A549 (cell line): ENCODE data around the gene CTIF.

Experiments used
- EP300 ChIP-seq, 2 experiments: fragments of >200 bp; sonication (Bioruptor Twin); formaldehyde crosslinking; IDR thresholded peaks; 2 replicates in 1 of 2; 3 replicates in 1 of 2; pipeline ENCODE4 v1.6.1; 2016 to 2017
- FOSL2 ChIP-seq, 2 experiments: fragments of 450-650 bp in 1 of 2; fragments of >200 bp in 1 of 2; sonication (Bioruptor Twin) in 1 of 2; formaldehyde crosslinking; IDR thresholded peaks; 2 replicates each; pipeline versions ENCODE4 v1.5.0 to v1.6.1; 2016 to 2020; ENCODE audit warnings: mild to moderate bottlenecking in 1 of 2, moderate library complexity in 1 of 2
- FOXS1 ChIP-seq: fragments of 250-450 bp; sonication (Bioruptor Pico); IDR thresholded peaks from 2 replicates; pipeline ENCODE4 v1.5.0; 2020; ENCODE audit warnings: mild to moderate bottlenecking, moderate library complexity
- MYC ChIP-seq: IDR thresholded peaks from 2 replicates; pipeline ENCODE4 v1.6.1; 2012; ENCODE audit warnings: mild to moderate bottlenecking, inconsistent platforms, low read length, improper control_type of control experiment, borderline replicate concordance
- RNF2 ChIP-seq: fragments of 200-600 bp; sonication (generic); IDR thresholded peaks from 2 replicates; pipeline ENCODE4 v1.6.1; 2016; ENCODE audit warnings: low read depth, mild to moderate bottlenecking, antibody characterized with exemption, moderate library complexity, borderline replicate concordance
- ZNF302 ChIP-seq: fragments of 250-450 bp; sonication (Bioruptor Pico); IDR thresholded peaks from 2 replicates; pipeline ENCODE4 v1.9.0; 2021; ENCODE audit warnings: inconsistent platforms, mild to moderate bottlenecking, moderate library complexity
- TF ChIP-seq, protein P1 (sequence below): fragments of >200 bp; sonication (Bioruptor Twin); formaldehyde crosslinking; IDR thresholded peaks from 3 replicates; pipeline ENCODE4 v1.5.1; 2016
- TF ChIP-seq, protein P2 (sequence below): IDR thresholded peaks from 2 replicates; pipeline ENCODE4 v1.6.1; 2012

DNA sequence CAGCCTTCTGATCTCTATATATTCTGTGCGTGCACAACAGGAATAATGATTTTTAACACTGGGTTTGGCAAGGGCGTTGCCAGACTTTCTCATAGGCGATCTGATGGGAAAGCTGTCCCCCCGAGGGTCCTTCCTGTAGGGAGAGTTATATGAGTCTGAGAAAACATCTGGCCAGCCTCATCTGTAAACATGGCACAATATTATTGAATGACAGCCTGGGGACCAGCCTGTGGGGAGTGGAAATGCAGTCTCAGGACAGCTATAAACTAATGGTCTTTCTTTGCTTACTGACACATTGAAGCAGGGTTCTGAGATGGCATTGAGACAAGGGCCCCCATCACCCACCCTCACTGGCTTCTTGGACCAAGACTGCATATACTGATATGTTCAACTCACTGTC is 62.5 kb downstream of the CTIF start:
- TF ChIP-seq, protein P1, sequence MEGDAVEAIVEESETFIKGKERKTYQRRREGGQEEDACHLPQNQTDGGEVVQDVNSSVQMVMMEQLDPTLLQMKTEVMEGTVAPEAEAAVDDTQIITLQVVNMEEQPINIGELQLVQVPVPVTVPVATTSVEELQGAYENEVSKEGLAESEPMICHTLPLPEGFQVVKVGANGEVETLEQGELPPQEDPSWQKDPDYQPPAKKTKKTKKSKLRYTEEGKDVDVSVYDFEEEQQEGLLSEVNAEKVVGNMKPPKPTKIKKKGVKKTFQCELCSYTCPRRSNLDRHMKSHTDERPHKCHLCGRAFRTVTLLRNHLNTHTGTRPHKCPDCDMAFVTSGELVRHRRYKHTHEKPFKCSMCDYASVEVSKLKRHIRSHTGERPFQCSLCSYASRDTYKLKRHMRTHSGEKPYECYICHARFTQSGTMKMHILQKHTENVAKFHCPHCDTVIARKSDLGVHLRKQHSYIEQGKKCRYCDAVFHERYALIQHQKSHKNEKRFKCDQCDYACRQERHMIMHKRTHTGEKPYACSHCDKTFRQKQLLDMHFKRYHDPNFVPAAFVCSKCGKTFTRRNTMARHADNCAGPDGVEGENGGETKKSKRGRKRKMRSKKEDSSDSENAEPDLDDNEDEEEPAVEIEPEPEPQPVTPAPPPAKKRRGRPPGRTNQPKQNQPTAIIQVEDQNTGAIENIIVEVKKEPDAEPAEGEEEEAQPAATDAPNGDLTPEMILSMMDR, result no peak
- TF ChIP-seq, protein P2, sequence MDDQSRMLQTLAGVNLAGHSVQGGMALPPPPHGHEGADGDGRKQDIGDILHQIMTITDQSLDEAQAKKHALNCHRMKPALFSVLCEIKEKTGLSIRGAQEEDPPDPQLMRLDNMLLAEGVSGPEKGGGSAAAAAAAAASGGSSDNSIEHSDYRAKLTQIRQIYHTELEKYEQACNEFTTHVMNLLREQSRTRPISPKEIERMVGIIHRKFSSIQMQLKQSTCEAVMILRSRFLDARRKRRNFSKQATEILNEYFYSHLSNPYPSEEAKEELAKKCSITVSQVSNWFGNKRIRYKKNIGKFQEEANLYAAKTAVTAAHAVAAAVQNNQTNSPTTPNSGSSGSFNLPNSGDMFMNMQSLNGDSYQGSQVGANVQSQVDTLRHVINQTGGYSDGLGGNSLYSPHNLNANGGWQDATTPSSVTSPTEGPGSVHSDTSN, result no peak
- TF ChIP-seq RNF2 (no peak), MYC (no peak), EP300 (IDR thresholded peaks at IDR 0.05) (no peak), FOXS1 (CRISPR knock-in tag) (no peak), FOSL2 (IDR thresholded peaks at IDR 0.05) (no peak), FOSL2 (CRISPR knock-in tag; IDR thresholded peaks at IDR 0.05) (no peak), ZNF302 (CRISPR knock-in tag) (no peak)
